Esophagus muscularis mucosa (tissue), 3 donors: ENCODE results near the gene FRMD1.

Experiments used
- CTCF ChIP-seq, 3 experiments: fragments of 200-600 bp in 2 of 3; fragments of 450-650 bp in 1 of 3; sonication (generic) in 2 of 3; IDR thresholded peaks; one replicate each; pipeline ENCODE4 v1.5.1; 2017 to 2019; ENCODE audit warnings: antibody characterized with exemption in 3 of 3, mild to moderate bottlenecking in 2 of 3, moderate library complexity in 1 of 3
- POLR2AphosphoS5 ChIP-seq, 2 donors: sonication (generic); formaldehyde crosslinking; IDR thresholded peaks; one replicate each; pipeline ENCODE4 v1.6.1; 2017; ENCODE audit warnings: antibody characterized with exemption in 2 of 2

GRCh38 chr6:168127384-168127868 lies 48.4 kb upstream of the FRMD1 start:
- no peak for TF ChIP-seq CTCF (IDR thresholded peaks at IDR 0.05)
- TF ChIP-seq POLR2AphosphoS5 (IDR thresholded peaks at IDR 0.05) = no peak
